ENCODE results near the gene KCNK15.

- TF ChIP-seq, protein P1, sequence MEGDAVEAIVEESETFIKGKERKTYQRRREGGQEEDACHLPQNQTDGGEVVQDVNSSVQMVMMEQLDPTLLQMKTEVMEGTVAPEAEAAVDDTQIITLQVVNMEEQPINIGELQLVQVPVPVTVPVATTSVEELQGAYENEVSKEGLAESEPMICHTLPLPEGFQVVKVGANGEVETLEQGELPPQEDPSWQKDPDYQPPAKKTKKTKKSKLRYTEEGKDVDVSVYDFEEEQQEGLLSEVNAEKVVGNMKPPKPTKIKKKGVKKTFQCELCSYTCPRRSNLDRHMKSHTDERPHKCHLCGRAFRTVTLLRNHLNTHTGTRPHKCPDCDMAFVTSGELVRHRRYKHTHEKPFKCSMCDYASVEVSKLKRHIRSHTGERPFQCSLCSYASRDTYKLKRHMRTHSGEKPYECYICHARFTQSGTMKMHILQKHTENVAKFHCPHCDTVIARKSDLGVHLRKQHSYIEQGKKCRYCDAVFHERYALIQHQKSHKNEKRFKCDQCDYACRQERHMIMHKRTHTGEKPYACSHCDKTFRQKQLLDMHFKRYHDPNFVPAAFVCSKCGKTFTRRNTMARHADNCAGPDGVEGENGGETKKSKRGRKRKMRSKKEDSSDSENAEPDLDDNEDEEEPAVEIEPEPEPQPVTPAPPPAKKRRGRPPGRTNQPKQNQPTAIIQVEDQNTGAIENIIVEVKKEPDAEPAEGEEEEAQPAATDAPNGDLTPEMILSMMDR (IDR thresholded peaks at IDR 0.05; ENCODE audit: low read length), result no peak
- TF ChIP-seq EZH2phosphoT487 (IDR thresholded peaks at IDR 0.05; ENCODE audit: low read length), result no peak
Measured at GRCh38 chr20:44709797-44710196, 35.9 kb upstream of the KCNK15 start.

Measured in MM.1S (cell line).